Mucosa of descending colon (tissue), 3 donors: ENCODE data around the gene ACTBL2. TPM values are rescaled to one million over a fixed set of nuclear protein-coding genes. Genes with fewer than 3 reads are reported as not detected.

Experiments
- ATAC-seq: fragments of 200-7000 bp; cut with Tn5 transposase; one replicate; pipeline ENCODE4 v1.9.1; 2020; ENCODE audit warnings: mild to moderate bottlenecking, moderate library complexity
- DNase-seq, 3 donors: peaks; one replicate each; pipeline ENCODE4 v3.0.0-alpha.2; 2020
- H3K36me3 ChIP-seq: fragments of 200-600 bp; one replicate; pipeline ENCODE4 v1.8.0; 2021; ENCODE audit warnings: low read depth, mild to moderate bottlenecking
- H3K4me1 ChIP-seq: fragments of 200-600 bp; one replicate; pipeline ENCODE4 v1.8.0; 2021; ENCODE audit warnings: low read depth, mild to moderate bottlenecking
- H3K4me3 ChIP-seq: fragments of 200-600 bp; one replicate; pipeline ENCODE4 v1.8.0; 2021; ENCODE audit warnings: mild to moderate bottlenecking
- H3K9me3 ChIP-seq: fragments of 200-600 bp; one replicate; pipeline ENCODE4 v1.8.0; 2021; ENCODE audit warnings: mild to moderate bottlenecking
- intact Hi-C, 2 donors: fragments of 100-400 bp; cut with DNase I in 1 of 2; cut with micrococcal nuclease in 1 of 2; formaldehyde crosslinking; loops; one replicate each; pipeline versions ENCODE4 v1.11.0 to v1.11.1; 2022; cut with DNase I, micrococcal nuclease
- total RNA-seq, 3 donors: library from RNA; stranded (reverse); fragmentation: NEBNext Ultra II Directional in 2 of 3; extraction: Animal tissue kit (Norgen Biotek cat#: 25700) in 2 of 3; gene quantifications; one replicate each; pipeline versions ENCODE4 v1.2.1 to v1.2.4, GENCODE V29; 2021 to 2023
- TF ChIP-seq, protein P1 (sequence below): fragments of 200-600 bp; IDR thresholded peaks from one replicate; pipeline ENCODE4 v1.8.0; 2022; ENCODE audit warnings: antibody characterized with exemption, mild to moderate bottlenecking
- donor health status: DM: no; HTN: no; CAD: no; lungs with moderate emphysema.
- donor health status: DM: no; HTN: no; CAD: no.
- donor health status: DM: no; HTN: yes; CAD: no.

ACTBL2 gene
- total RNA-seq, 3 donors from 2014 or later: not detected

DNA sequence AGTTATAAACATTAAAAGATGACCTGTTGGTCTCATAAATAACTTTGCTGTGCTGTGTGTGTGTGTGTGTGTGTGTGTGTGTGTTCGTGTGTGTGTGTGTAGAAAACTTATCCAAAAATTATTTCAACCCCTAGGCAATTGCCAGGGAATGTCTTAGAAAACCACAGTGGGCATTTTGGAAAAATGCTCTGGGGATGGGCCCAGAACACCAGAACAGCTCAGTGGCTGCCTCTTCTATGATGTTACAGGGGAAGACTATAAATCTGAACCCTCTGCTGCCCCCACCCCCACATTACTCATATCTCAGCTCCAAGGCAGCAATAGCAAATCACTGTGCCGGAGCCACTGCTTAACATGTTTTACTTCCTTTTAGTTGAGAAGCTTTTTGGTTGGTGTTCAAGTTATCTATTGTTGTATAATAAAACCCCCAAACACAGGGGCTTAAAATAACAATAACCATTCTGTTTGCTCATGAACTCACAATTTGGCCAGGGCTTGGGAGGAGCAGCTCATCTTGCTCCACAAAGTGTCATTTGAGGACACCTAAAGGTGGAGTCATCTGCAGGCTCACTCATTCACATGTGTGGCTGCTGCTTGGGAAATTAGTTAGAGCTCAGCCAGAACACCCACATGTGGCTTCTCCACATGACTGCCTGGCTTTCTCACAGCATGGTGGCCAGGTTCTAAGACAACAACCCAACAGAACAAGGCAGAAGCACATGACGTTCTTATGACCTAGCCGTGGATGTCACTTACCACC lies 40.4 kb downstream of the ACTBL2 start:
- TF ChIP-seq, protein P1, sequence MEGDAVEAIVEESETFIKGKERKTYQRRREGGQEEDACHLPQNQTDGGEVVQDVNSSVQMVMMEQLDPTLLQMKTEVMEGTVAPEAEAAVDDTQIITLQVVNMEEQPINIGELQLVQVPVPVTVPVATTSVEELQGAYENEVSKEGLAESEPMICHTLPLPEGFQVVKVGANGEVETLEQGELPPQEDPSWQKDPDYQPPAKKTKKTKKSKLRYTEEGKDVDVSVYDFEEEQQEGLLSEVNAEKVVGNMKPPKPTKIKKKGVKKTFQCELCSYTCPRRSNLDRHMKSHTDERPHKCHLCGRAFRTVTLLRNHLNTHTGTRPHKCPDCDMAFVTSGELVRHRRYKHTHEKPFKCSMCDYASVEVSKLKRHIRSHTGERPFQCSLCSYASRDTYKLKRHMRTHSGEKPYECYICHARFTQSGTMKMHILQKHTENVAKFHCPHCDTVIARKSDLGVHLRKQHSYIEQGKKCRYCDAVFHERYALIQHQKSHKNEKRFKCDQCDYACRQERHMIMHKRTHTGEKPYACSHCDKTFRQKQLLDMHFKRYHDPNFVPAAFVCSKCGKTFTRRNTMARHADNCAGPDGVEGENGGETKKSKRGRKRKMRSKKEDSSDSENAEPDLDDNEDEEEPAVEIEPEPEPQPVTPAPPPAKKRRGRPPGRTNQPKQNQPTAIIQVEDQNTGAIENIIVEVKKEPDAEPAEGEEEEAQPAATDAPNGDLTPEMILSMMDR: no peak
- intact Hi-C loops: no loop called here

DNA sequence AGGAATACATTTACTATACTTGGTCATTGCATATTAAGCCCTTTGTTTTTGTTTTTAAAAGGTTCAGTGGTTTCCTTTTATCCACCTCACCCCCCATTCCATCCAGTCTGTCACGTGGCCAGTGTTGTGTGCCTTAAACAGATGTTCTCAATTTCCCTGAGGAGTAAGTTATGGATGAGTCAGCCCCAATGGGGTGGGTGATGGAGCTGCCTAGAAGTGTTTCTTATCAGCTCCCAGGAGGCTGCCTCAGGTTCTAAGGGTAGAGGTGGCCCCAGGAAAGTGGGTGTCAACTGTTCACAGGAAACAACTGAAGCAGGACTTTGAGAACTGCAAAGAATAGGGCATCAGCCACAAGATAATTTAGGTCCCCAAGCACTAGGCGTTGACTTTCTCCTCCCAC lies 41.1 kb downstream of the ACTBL2 start:
- intact Hi-C loops: no loop called here
- Histone ChIP-seq H3K4me3 (no peak overlapping the region), H3K9me3 (no peaks in the 10 kb centered on the region), H3K36me3 (no peaks in the 10 kb centered on the region), H3K4me1 (no peaks in the 10 kb centered on the region)
- peak; percentile 39 for ATAC-seq
- TF ChIP-seq, protein P1: no peak
- no peak for DNase-seq

More for the DNA sequence above, 40.4 kb downstream of the ACTBL2 start:
- Histone ChIP-seq H3K4me3 (no peak overlapping the region), H3K4me1 (no peaks in the 10 kb centered on the region), H3K9me3 (no peaks in the 10 kb centered on the region), H3K36me3 (no peaks in the 10 kb centered on the region)
- DNase-seq (no peak), ATAC-seq (peak; percentile 40)

DNA sequence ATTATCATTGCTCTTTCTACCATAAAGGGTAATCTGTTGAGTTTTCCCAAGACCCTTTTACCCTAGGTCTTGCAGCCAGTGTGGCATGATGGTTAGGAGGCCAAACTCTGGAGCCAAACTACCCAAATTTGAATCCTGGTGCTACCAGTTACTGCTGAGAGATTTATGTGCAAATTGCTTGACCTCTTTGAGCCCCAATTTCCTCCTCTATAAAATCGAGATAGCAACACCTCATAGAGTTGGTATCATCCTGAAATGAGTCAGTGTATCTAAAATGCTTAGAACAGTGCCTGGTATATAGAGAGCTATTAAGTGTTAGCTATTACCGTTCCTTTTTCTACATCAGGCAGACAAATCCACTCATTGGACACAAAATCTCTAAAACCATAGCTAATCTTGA lies 43.0 kb downstream of the ACTBL2 start:
- DNase-seq: no peak
- Histone ChIP-seq H3K4me3 (no peak overlapping the region), H3K36me3 (no peaks in the 10 kb centered on the region), H3K9me3 (no peaks in the 10 kb centered on the region), H3K4me1 (peaks cover 9% of the 10 kb centered on the region)
- no peak for ATAC-seq
- TF ChIP-seq, protein P1: no peak
- intact Hi-C loops: no loop called here

DNA sequence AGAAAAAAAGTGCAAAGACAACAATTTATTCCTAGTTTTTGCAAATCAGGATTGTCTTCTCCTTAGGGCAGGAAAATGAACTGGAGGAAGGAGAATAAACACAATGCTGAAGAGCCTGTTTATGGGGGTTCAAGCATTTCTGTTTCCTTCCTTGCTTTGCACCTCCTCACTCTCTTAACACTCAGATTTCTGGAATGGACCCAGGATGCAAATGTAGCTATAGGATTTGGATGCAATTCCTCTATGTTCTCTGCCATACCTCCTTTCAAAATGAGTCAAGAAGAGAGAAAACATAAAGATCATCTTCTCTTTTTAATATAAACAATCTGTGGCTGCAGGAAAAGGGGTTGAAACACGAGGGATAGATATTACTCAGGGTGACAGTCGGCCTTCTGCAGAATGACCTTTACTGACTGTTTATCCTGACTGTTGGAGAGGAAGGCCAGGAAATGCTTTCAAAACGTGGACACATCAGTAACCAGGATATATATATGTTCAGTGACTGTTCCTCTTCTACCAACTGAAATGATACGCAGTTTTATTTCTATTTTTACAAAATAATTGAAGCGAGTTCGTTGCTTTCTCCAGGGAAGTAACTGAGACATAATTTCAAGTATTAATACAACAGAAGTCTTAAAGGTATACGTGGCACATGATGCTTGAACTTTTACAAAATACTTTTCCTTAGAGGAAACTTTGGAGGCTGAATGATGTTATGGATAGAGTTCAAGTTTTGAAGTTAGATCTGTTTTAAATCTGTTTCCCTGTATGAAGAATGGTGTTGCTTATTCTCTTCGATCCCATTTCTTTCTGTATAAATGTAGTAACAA lies 44.4 kb downstream of the ACTBL2 start:
- H3K36me3 ChIP-seq: no peaks in the 10 kb centered on the region
- H3K4me3 ChIP-seq: no peak overlapping the region
- DNase-seq (no peak), ATAC-seq (no peak)
- TF ChIP-seq, protein P1: no peak
- peaks cover 9% of the 10 kb centered on the region for H3K4me1 ChIP-seq
- H3K9me3 ChIP-seq: no peaks in the 10 kb centered on the region
- intact Hi-C loops: no loop called here

DNA sequence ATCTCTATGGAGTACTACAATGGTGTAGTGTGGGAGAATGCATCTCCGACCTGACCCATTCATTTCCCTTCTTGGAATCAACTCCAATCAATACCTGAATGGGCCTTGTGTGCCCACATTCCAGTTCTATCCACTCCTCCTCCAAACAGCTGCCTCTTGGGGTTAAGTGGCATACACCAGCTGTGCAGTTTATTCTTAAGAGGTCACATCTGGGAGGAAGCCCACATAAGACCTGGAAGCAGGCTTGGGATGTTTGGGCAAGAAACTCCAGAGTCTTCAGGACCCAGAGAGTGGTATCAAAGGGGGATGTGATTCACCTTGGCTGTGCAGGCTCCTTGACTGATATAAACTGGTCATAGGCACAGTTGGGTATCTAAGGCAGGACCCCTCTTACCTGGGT lies 46.0 kb downstream of the ACTBL2 start:
- TF ChIP-seq, protein P1: no peak
- no peak for ATAC-seq
- DNase-seq: no peak

More for the DNA sequence above, 46.0 kb downstream of the ACTBL2 start:
- peaks cover 9% of the 10 kb centered on the region for H3K4me1 ChIP-seq
- H3K9me3 ChIP-seq: no peaks in the 10 kb centered on the region
- no peaks in the 10 kb centered on the region for H3K36me3 ChIP-seq
- intact Hi-C loops: no loop called here
- H3K4me3 ChIP-seq: no peak overlapping the region
